H7 (cell line): Measurements from ENCODE around the gene COMP. TPM values are rescaled to one million over a fixed set of nuclear protein-coding genes. Genes with fewer than 3 reads are reported as not detected.
"Not testable (repeated sequence)": the region's sequence is repeated elsewhere in the genome, so short reads cannot be mapped to it uniquely, and the experiment has no call there.

Experiments used
- DNase-seq: peaks from one replicate; pipeline ENCODE4 v3.0.0; 2012
- H3K27me3 ChIP-seq: 2 replicates; pipeline ENCODE4 v1.6.0; 2011; ENCODE audit warnings: mild to moderate bottlenecking, low read length; ENCODE audit not compliant: control insufficient read depth, insufficient read depth
- H3K36me3 ChIP-seq: replicated peaks from 2 replicates; pipeline ENCODE4 v1.5.1; 2011; ENCODE audit warnings: low read length; ENCODE audit not compliant: control insufficient read depth, insufficient read depth
- H3K4me3 ChIP-seq: 2 replicates; pipeline ENCODE4 v1.5.1; 2011; ENCODE audit warnings: low read depth, mild to moderate bottlenecking, control low read depth, low read length, moderate library complexity; ENCODE audit not compliant: insufficient read depth
- total RNA-seq: library from RNA; depleted of rRNA; stranded (reverse); fragments of >200 nt; shearing (Covaris generic); gene quantifications from 2 replicates; pipeline ENCODE4 v1.2.3, GENCODE V29; 2014

COMP gene
- total RNA-seq, 1 experiment from 2014 or later: not detected

GRCh38 chr19:18742838-18743783, 48.0 kb downstream of the COMP start:
- Histone ChIP-seq H3K36me3 (no peaks in the 10 kb centered on the region), H3K4me3 (no peak overlapping the region), H3K27me3 (no peaks in the 10 kb centered on the region)
- no peak for DNase-seq

- no peaks in the 10 kb centered on the region for H3K36me3 ChIP-seq
- no peak overlapping the region for H3K4me3 ChIP-seq
- DNase-seq: no peak
Measured at GRCh38 chr19:18742324-18742723, 48.8 kb downstream of the COMP start.

GRCh38 chr19:18741124-18742121, 49.7 kb downstream of the COMP start:
- Histone ChIP-seq H3K4me3 (no peak overlapping the region), H3K27me3 (no peaks in the 10 kb centered on the region), H3K36me3 (no peaks in the 10 kb centered on the region)
- no peak for DNase-seq

More at GRCh38 chr19:18742324-18742723, 48.8 kb downstream of the COMP start:
- H3K27me3 ChIP-seq: no peaks in the 10 kb centered on the region

- Histone ChIP-seq H3K27me3 (no peaks in the 10 kb centered on the region), H3K36me3 (no peaks in the 10 kb centered on the region), H3K4me3 (no peak overlapping the region)
- no peak for DNase-seq
Measured at GRCh38 chr19:18738961-18739690, 52.0 kb downstream of the COMP start.

GRCh38 chr19:18737954-18738351, 53.2 kb downstream of the COMP start:
- Histone ChIP-seq H3K36me3 (no peaks in the 10 kb centered on the region), H3K27me3 (no peaks in the 10 kb centered on the region), H3K4me3 (no peak overlapping the region)
- no peak for DNase-seq

GRCh38 chr19:18737337-18737953, 53.7 kb downstream of the COMP start:
- Histone ChIP-seq H3K36me3 (no peaks in the 10 kb centered on the region), H3K27me3 (no peaks in the 10 kb centered on the region), H3K4me3 (no peak overlapping the region)
- no peak for DNase-seq

GRCh38 chr19:18736415-18737336, 54.4 kb downstream of the COMP start:
- Histone ChIP-seq H3K27me3 (no peaks in the 10 kb centered on the region), H3K36me3 (no peaks in the 10 kb centered on the region), H3K4me3 (no peak overlapping the region)
- DNase-seq: no peak

- no peak overlapping the region for H3K4me3 ChIP-seq
- H3K27me3 ChIP-seq: no peaks in the 10 kb centered on the region
- DNase-seq: no peak
- no peaks in the 10 kb centered on the region for H3K36me3 ChIP-seq
Measured at GRCh38 chr19:18735752-18736151, 55.4 kb downstream of the COMP start.

GRCh38 chr19:18735324-18735723, 55.8 kb downstream of the COMP start:
- Histone ChIP-seq H3K36me3 (no peaks in the 10 kb centered on the region), H3K4me3 (no peak overlapping the region), H3K27me3 (no peaks in the 10 kb centered on the region)
- DNase-seq: no peak

GRCh38 chr19:18733762-18734332, 57.3 kb downstream of the COMP start:
- not testable (repeated sequence) for DNase-seq, H3K36me3 ChIP-seq, H3K27me3 ChIP-seq, H3K4me3 ChIP-seq

- Histone ChIP-seq H3K36me3 (no peaks in the 10 kb centered on the region), H3K27me3 (no peaks in the 10 kb centered on the region), H3K4me3 (no peak overlapping the region)
- no peak for DNase-seq
Measured at GRCh38 chr19:18733196-18733647, 57.9 kb downstream of the COMP start.
